IPS-20b (cell line): Measurements from ENCODE around the gene UCK2.
A peak's percentile ranks its signal among the peaks of the same experiment; 100 is the strongest.

Experiments used
- H3K27ac ChIP-seq: one replicate; pipeline ENCODE4 v1.5.1; 2013; ENCODE audit warnings: low read length
- H3K27me3 ChIP-seq: 2 replicates; pipeline ENCODE4 v1.6.1; 2013; ENCODE audit warnings: mild to moderate bottlenecking, low read length, inconsistent platforms; ENCODE audit not compliant: insufficient read depth
- H3K36me3 ChIP-seq: 2 replicates; pipeline ENCODE4 v1.6.1; 2013; ENCODE audit warnings: low read depth, mild to moderate bottlenecking, inconsistent platforms, low read length, moderate library complexity; ENCODE audit not compliant: insufficient read depth
- H3K4me1 ChIP-seq: 2 replicates; pipeline ENCODE4 v1.6.1; 2013; ENCODE audit warnings: mild to moderate bottlenecking, control low read depth, inconsistent platforms, low read length, moderate library complexity; ENCODE audit not compliant: insufficient read depth
- H3K4me3 ChIP-seq: 2 replicates; pipeline ENCODE4 v1.5.1; 2013; ENCODE audit warnings: mild to moderate bottlenecking, low read length, inconsistent platforms
- H3K9ac ChIP-seq: 2 replicates; pipeline ENCODE4 v1.6.1; 2013; ENCODE audit warnings: low read depth, mild to moderate bottlenecking, inconsistent platforms, low read length, moderate library complexity
- H3K9me3 ChIP-seq: 2 replicates; pipeline ENCODE4 v1.6.1; 2013; ENCODE audit warnings: mild to moderate bottlenecking, low read depth, low read length, inconsistent platforms; ENCODE audit not compliant: insufficient read depth

The UCK2 gene

DNA sequence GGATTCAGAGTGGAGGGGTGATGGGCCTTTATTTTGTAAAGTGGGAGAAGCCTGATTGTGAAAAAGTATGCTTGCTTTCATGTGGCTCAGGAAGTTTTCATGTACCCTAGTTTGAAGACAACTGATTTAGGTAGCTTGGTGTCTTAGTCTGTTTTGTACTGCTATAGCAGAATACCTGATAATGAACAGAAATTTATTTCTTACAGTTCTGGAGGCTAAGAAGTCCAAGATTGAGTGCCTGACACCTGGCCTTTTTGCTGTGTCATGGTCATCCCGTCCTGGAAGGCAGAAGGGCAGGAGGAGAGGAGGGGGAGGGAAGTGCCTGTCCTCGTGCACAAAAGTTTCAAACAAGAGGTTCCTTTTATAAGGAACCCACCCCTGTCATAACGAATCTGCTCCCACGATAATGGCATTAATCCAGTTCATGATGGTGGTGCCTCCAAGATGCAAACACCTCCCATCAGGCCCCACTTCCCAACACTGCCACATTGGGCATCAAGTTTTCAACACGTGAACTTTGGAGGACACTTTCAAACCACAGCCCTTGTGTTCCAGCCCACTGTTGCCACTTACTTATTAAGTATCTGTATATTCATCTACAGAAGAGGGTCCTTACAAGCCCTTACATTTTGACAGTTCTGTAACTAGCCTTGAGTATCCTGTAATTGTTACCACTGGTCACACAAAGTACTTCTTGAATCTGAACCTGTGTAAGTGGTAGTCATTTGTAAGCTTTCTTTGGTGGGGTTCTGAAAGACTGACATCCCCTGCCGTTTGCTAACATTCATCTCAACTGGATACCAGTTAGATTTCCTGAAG lies 9.5 kb downstream of the UCK2 start:
- Histone ChIP-seq H3K9me3 (no peaks in the 10 kb centered on the region), H3K27ac (no peak overlapping the region), H3K36me3 (peaks cover 14% of the 10 kb centered on the region; the same call in 1 of the 2 replicates), H3K4me1 (peaks cover 32% of the 10 kb centered on the region), H3K27me3 (no peaks in the 10 kb centered on the region), H3K4me3 (peak overlapping the region; percentile 0; the same call in 1 of the 2 replicates), H3K9ac (0 out of 2 replicates have a peak overlapping the region, but pooled peaks have one; percentile 0)

DNA sequence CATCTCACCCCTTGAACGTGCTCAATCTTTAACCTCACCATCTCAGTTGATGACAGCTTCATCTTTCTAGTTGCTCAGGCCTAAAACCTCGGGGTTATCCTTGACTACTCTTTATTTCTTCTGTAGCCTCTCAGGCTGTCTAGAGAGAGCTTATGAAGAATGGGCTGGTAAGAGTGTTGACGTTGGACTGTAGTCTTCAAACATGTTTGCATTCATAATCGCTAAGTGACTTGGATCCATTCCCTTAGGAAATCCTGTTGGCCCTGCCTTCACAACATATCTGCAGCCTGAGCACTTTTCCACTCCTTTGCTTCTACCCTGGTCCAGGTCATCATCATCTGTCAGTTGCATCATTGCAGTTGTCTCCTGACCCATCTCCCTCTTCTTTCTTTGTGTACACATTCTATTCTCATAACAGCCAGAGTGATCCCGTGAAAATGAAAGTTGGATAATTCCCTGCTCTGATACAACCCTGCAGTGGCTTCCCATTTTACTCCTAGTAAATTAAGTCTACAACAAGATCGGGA lies 10.5 kb downstream of the UCK2 start:
- Histone ChIP-seq H3K27me3 (no peaks in the 10 kb centered on the region), H3K9ac (no peak overlapping the region), H3K4me3 (no peak overlapping the region), H3K27ac (no peak overlapping the region), H3K9me3 (no peaks in the 10 kb centered on the region), H3K4me1 (peaks cover 37% of the 10 kb centered on the region), H3K36me3 (peaks cover 14% of the 10 kb centered on the region; the same call in 1 of the 2 replicates)

DNA sequence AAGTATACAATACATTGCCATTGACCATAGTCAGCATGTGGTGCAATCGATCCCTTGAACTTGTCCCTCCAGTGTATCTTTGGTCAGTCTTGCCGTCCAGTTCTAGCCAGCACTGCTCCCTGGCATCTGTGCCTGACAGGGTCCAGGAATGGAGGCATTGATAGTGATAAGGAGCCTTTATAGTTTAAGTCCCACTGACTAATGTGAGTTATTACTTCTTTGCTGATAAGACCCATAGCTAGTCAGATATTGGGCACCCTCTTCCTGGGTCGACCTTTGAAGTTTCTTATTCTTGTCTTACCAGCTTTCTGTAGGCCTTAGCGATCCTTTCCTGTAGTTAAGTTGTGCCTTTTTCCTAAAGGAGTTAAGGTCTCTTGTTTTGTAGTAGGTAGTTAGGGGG lies 13.0 kb downstream of the UCK2 start:
- peaks cover 14% of the 10 kb centered on the region; the same call in 1 of the 2 replicates for H3K36me3 ChIP-seq
- H3K4me3 ChIP-seq = no peak overlapping the region
- peaks cover 37% of the 10 kb centered on the region for H3K4me1 ChIP-seq
- H3K9ac ChIP-seq = no peak overlapping the region
- H3K27ac ChIP-seq = no peak overlapping the region
- no peaks in the 10 kb centered on the region for H3K27me3 ChIP-seq
- no peaks in the 10 kb centered on the region for H3K9me3 ChIP-seq

DNA sequence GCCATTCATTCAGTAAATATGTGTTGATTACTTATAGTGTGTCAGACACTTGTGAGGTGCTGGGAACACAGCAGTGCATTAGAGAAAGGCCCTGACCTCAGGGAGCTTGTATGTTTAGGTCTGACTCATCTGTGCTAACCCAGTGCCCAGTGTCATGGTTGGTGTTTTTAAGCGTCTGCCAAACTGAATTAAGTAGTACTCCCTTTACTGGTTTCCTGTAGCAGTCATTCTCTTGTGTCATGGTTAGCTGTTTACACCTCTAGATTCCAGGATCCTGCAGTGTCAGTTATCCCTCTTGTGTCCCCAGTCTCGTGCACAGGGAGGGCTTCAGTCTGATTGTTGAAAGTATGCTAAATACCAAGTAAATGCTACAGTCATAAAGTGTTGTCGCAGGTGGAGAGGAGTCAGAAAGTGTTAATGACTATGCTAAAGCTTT lies 14.2 kb downstream of the UCK2 start:
- H3K4me3 ChIP-seq = no peak overlapping the region
- peaks cover 33% of the 10 kb centered on the region for H3K4me1 ChIP-seq
- H3K27ac ChIP-seq = no peak overlapping the region
- H3K9me3 ChIP-seq = no peaks in the 10 kb centered on the region
- no peaks in the 10 kb centered on the region for H3K27me3 ChIP-seq
- H3K9ac ChIP-seq = no peak overlapping the region
- H3K36me3 ChIP-seq = peaks cover 14% of the 10 kb centered on the region; the same call in 1 of the 2 replicates

DNA sequence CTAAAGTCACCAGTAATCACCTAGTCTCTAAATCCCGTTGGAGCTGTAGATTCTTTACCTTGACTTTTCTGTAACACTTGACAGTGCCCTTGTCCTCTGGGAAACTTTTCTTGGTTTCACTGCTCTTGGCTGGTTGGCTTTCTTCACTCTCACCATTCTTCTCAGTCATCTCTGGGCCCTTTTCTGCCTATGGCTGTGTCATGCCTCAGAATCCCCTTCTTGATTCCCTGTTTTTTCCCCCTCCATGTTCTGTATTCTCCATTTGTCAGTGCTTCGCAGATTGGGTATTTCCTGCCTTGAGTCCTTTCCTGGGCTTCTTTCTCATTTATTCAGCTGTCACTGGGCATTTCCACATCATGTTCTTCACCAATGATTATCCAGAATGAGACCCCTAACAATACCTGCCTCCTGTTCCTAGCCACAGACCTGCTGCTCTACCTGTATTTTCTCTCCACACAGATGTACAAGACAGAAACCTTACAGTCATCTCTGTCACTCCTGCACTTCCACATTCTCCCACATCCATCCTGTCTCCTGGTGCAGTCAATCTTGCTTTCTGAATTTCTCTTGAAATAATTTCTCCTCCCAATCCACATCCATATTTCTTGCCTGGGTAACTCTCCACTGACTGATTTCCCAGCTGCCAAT lies 14.7 kb downstream of the UCK2 start:
- no peak overlapping the region for H3K9ac ChIP-seq
- H3K4me1 ChIP-seq = peaks cover 27% of the 10 kb centered on the region
- H3K27ac ChIP-seq = no peak overlapping the region
- H3K4me3 ChIP-seq = no peak overlapping the region
- no peaks in the 10 kb centered on the region for H3K9me3 ChIP-seq
- H3K36me3 ChIP-seq = peaks cover 9% of the 10 kb centered on the region; the same call in 1 of the 2 replicates
- H3K27me3 ChIP-seq = no peaks in the 10 kb centered on the region

DNA sequence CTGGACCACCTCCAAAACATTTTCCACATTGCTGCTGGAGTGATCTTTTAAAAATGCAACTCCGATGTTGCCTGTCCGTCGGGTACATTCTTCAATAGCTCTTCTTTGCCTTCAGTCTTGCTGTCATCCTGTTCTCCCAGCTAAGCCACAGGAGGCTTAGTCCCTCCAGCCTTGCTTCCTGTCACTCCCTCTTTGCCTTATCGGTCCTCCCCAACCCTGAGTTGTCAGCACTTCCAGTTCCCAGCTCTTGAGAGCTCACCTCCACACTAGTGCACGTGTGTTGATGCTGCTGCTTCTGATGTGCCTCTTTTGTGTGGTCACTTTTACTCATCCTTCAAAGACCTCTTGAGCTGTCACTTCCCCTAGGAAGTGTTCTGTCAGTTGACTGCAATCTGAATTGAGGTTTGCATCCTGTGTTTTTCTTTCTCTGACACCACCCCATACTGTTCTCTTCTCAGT lies 15.3 kb downstream of the UCK2 start:
- no peaks in the 10 kb centered on the region for H3K9me3 ChIP-seq
- H3K9ac ChIP-seq = no peak overlapping the region
- H3K36me3 ChIP-seq = peaks cover 5% of the 10 kb centered on the region; the same call in 1 of the 2 replicates
- no peak overlapping the region for H3K4me3 ChIP-seq
- H3K27ac ChIP-seq = no peak overlapping the region
- H3K4me1 ChIP-seq = peaks cover 23% of the 10 kb centered on the region
- H3K27me3 ChIP-seq = no peaks in the 10 kb centered on the region

DNA sequence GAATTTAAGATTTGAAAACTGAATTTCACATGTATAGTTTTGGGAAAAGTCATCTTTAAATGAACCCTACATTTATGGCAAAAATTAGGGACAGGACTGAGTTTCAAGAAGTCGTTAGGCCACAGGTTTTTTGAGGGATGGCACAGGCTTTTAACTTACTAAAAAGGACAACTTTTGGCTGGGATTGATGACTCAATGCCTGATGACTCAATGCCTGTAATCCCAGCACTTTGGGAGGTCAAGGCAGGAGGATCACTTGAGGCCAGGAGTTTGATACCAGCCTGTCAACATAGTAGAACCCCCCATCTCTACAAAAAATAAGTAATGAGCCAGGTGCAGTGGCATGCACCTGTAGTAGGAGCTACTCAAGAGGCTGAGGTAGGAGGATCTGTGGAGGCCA lies 15.9 kb downstream of the UCK2 start:
- H3K4me3 ChIP-seq = no peak overlapping the region

DNA sequence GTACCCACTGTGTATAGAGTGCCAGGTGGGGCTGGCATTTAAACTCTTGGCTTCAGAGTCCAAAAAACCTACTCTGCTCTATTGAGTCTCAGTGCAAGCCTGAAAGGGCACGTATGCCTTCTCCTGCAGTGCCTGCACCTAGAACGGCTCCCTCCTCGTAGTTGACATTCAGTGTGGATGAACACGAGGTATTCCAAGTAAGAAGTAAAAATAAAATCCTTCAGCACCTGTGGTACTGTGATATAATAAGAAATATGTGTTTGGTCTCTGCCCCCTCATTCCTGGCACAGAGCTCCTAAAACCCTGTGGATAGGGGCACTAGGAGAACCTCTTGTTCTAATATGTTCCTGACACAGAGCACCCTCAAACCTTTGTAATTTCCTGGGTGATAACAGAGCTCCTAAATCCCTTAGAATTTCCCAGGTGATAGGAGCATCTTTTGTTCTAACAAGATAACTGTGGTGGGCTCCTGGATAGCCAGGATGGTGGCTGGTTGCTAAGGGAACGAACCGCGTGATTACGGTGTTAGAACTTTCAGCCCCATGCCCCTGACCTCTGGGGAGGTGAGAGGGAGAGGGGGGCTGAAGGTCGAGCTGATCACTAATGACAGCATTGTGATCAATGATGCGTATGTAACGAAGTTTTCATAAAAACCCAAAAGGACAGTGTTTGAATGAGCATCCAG lies 16.8 kb downstream of the UCK2 start:
- H3K4me3 ChIP-seq = no peak overlapping the region
- H3K27ac ChIP-seq = no peak overlapping the region
- H3K4me1 ChIP-seq = peaks cover 19% of the 10 kb centered on the region
- no peaks in the 10 kb centered on the region for H3K9me3 ChIP-seq
- no peaks in the 10 kb centered on the region for H3K27me3 ChIP-seq
- H3K9ac ChIP-seq = no peak overlapping the region
- H3K36me3 ChIP-seq = no peaks in the 10 kb centered on the region

More for the DNA sequence above, 15.9 kb downstream of the UCK2 start:
- H3K27ac ChIP-seq = no peak overlapping the region
- H3K4me1 ChIP-seq = peaks cover 20% of the 10 kb centered on the region
- no peaks in the 10 kb centered on the region for H3K9me3 ChIP-seq
- no peaks in the 10 kb centered on the region for H3K27me3 ChIP-seq
- H3K9ac ChIP-seq = no peak overlapping the region
- H3K36me3 ChIP-seq = no peaks in the 10 kb centered on the region

DNA sequence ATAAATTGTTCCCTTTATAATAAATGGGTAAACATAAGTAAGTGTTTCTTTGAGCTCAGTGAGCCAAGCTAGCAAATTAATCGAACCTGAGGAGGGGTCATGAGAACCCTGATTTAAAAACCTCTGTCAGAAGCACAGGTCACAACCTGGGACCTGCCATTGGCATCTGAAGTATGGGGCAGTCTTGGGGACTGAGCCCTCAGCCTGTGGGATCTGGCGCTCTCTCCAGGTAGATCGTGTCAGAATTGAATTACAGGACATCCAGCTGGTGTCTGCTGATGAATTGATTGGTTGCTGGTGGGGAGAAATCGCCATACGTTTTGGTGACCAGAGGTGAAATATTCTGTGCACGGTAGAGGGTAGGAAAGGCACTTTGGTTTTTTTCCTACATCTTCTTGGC lies 17.5 kb downstream of the UCK2 start:
- H3K36me3 ChIP-seq = no peaks in the 10 kb centered on the region
- peaks cover 16% of the 10 kb centered on the region for H3K4me1 ChIP-seq
- no peak overlapping the region for H3K27ac ChIP-seq
- H3K9me3 ChIP-seq = no peaks in the 10 kb centered on the region
- no peaks in the 10 kb centered on the region for H3K27me3 ChIP-seq
- H3K9ac ChIP-seq = no peak overlapping the region
- no peak overlapping the region for H3K4me3 ChIP-seq

DNA sequence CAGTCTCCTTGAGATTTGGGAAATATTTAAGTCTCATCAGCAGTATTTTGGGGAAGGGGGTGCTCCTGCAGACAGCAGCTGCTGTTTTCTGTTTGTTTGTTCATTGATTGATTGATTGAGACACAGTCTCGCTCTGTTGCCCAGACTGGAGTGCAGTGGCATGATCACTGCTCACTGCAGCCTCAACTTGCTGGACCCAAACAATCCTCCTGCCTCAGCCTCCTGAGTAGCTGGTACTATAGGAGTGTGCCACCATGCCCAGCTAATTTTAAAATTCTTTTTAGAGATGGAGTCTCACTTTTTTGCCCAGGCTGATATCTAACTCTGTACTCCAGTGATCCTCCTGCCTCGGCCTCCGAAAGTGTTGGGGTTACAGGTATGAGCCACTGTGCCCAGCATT lies 18.2 kb downstream of the UCK2 start:
- Histone ChIP-seq H3K4me1 (peaks cover 16% of the 10 kb centered on the region), H3K9ac (no peak overlapping the region), H3K27ac (no peak overlapping the region), H3K4me3 (no peak overlapping the region), H3K36me3 (no peaks in the 10 kb centered on the region), H3K9me3 (no peaks in the 10 kb centered on the region), H3K27me3 (no peaks in the 10 kb centered on the region)

DNA sequence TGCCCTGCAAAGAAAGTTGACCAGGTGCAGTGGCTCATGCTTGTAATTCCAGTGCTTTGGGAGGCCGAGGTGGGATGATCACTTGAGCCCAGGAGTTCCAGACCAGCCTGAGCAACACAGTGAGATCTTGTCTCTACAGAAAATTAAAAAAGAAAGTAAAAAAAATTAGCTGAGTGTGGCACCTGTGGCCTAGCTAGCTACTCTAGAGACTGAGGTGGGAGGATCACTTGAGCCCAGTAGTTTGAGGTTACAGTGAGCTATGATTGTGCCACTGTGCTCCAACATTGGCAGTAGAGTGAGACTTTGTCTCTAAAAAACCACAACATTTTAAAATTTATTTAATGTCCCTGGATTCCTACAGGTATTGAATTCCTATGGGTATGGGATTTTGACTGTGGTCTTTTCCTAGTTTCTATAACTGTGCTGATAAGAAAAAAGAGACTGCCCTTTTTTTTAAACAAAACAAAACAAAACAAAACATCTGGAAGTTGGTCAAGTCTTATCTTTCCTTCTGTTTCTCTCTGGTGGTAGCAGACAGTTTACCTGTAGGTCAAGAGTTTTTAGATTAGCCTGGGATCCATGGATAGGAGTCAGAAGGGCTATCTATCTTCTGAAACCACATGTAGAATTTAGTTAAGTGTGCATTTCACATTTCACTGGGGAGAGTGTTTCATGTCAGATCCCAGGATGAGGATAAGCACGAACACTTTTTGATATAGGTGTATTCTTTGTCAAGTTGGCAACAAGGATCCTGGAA lies 18.8 kb downstream of the UCK2 start:
- Histone ChIP-seq H3K4me3 (no peak overlapping the region), H3K9ac (no peak overlapping the region), H3K4me1 (peaks cover 20% of the 10 kb centered on the region), H3K9me3 (no peaks in the 10 kb centered on the region), H3K27ac (no peak overlapping the region), H3K36me3 (no peaks in the 10 kb centered on the region), H3K27me3 (no peaks in the 10 kb centered on the region)
